D721Med (cell line): Measurements from ENCODE around the gene KRT76.

Source experiments
- DNase-seq: peaks from one replicate; pipeline ENCODE4 v3.0.0; 2011; ENCODE audit warnings: low spot score; ENCODE audit not compliant: insufficient read length
- FAIRE-seq: peaks from 2 replicates; lab custom pipeline; 2011; peaks lifted over from hg19 to GRCh38; lab: Jason Lieb, UNC
- TF ChIP-seq, protein P1 (sequence below): IDR thresholded peaks from 2 replicates; pipeline ENCODE4 v1.5.1; 2012; ENCODE audit warnings: mild to moderate bottlenecking, control low read depth; ENCODE audit not compliant: insufficient read depth; ENCODE audit errors: missing control alignments

KRT76 gene

DNA sequence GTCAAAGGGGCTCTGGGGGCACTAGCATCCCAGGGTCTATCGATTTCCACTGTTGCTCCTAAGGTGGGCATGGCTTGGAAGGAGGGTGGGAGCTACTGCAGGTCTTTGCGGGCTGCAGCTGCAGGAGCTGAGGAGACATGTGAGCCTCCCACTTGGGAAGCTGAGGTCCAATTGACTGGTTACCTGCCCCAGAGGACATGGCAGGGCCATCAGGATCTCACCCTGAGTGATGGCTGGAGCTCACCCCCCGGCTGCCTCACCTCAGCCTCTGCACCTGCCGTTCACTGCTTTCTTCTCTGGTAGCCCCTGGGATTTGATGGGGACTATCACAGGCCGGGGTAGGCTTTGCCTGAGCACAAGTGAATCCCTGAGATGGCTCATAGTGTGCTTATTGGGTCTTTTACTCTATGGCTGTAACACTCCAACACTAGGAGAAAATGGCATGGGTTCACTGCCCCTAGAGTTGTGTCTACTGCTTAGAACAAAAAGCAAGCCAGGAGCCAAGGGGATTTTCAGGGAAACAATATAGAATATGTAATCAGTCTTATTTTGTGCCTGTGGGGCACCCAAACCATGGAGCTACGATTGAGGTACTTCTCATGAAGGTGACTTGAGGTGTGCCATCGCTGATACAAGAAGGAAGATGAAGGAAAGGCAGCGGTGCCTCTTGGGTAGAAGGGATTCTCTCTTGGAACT lies 40.0 kb upstream of the KRT76 start:
- TF ChIP-seq, protein P1, sequence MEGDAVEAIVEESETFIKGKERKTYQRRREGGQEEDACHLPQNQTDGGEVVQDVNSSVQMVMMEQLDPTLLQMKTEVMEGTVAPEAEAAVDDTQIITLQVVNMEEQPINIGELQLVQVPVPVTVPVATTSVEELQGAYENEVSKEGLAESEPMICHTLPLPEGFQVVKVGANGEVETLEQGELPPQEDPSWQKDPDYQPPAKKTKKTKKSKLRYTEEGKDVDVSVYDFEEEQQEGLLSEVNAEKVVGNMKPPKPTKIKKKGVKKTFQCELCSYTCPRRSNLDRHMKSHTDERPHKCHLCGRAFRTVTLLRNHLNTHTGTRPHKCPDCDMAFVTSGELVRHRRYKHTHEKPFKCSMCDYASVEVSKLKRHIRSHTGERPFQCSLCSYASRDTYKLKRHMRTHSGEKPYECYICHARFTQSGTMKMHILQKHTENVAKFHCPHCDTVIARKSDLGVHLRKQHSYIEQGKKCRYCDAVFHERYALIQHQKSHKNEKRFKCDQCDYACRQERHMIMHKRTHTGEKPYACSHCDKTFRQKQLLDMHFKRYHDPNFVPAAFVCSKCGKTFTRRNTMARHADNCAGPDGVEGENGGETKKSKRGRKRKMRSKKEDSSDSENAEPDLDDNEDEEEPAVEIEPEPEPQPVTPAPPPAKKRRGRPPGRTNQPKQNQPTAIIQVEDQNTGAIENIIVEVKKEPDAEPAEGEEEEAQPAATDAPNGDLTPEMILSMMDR, result no peak
- no peak for FAIRE-seq

GRCh38 chr12:52815676-52816588 lies 38.8 kb upstream of the KRT76 start:
- TF ChIP-seq, protein P1, result no peak
- DNase-seq, result no peak
- no peak for FAIRE-seq

More for the DNA sequence above, 40.0 kb upstream of the KRT76 start:
- no peak for DNase-seq

DNA sequence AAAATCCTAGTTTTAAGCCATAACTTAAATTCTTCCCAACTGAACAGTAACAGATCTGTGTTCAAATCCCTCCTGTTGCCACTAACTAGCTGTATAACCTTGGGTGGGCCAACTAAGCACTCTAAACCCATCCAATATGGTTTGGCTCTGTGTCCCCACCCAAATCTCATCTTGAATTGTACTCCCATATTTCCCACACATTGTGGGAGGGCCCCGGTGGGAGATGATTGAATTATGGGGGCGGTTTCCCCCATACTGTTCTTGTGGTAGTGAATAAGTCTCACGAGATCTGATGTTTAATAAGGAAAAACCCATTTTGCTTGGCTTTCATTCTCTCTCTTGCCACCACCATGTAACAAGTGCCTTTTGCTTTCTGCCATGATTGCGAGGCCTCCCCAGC lies 38.0 kb upstream of the KRT76 start:
- no peak for FAIRE-seq
- TF ChIP-seq, protein P1, result no peak
- DNase-seq, result no peak

DNA sequence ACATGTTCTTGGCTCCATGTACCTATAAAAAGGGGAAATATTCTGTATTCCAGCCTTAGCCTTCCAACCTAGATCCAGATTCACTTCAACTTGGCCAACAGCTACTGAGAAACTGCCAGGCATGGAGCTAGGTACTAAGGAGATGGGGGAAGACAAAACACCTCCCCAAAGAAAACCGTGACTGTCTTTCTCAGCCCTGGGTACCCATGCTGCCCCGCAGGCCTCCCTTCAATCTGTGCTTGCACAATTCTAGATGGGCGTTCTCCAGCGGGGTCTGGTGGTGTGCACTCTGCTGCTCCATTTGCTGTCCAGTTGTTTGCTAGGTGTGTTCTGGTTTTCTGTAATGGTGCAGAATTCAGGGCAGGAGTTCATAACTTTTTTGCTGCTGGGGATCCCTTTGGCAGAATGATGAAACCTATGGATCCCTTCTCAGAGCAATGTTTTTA lies 37.6 kb upstream of the KRT76 start:
- TF ChIP-seq, protein P1, result no peak
- FAIRE-seq (no peak), DNase-seq (no peak)

DNA sequence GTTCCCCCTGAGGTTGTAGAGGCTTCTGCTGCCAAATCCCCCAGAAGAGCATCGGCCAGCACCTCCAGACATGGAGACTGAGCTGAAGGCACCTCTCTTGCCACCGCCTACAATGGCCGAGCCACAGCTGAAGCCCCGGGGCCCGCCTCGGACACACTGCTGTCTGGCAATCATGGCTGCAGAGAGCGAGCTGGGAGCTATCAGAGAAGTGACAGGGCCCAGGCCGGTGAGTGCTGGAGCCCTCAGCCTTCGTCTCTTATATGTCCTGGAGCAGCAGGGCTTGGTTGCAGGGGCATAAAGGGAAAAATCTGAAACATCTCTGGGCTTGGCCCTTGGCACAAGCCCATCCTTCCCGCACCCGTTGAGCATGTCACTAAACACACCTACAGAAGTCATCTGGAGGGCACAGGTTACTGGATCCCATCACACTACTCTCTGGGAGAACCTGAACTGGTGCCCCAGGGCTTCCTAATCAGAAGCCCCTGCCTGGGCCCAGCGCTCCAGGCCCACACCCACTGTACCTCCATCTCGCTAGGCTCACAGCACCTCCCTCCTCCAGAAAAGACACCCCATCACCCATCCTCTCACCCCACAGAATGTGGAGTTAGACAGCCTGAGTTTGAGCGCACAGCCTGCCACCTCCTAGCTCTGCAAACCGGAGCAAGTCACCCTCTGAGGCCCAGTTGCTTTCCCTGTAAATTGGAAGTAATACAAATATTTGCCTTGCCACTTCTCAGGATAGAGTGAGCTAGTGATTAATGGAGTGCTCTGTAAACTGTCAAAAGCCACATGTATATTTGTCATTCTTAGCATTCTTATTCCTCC lies 37.0 kb upstream of the KRT76 start, which contains the start of gene KRT4:
Gene KRT4, minus strand, starts transcription at position 232 of the 825 bp plus-strand sequence. Its CDS starts 58 bp downstream, at position 174.
- no peak for FAIRE-seq
- DNase-seq, result no peak
- TF ChIP-seq, protein P1, result no peak

DNA sequence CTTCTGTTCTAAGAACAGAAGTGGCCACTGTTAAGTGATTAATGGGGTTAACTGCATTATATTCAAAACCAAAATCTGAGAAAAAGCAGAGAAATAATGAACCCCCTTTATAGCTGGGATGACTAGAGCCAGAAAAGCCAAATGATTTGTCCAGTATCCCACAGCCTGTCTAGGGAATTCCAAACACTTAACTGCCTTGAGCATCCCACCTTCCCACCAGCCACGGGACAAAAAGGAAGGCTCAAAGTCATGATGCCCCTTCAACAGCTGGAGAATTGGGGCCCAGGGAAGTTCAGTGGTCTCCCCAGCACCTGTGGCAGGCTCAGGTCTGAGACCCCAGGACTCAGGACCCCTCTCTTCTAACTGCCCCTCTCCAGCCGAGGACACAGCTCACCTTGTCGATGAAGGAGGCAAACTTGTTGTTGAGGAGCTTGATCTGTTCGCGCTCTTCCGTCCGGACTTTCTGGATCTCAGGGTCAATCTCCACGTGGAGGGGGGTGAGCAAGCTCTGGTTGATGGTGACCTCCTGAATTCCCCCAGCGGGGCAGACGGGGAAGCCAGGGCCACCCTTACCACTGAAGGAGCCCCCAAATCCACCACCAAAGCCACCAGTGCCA lies 36.2 kb upstream of the KRT76 start:
- no peak for DNase-seq
- FAIRE-seq, result no peak
- TF ChIP-seq, protein P1, result no peak
